HG03520 (cell line): ENCODE data around the gene PLA2G12B.

Experiments
- ATAC-seq: cut with Tn5 transposase; IDR thresholded peaks from one replicate; pipeline ENCODE4 v1.9.1; 2021; ENCODE audit warnings: mild to moderate bottlenecking, moderate library complexity; ENCODE audit not compliant: unreplicated experiment

PLA2G12B gene

DNA sequence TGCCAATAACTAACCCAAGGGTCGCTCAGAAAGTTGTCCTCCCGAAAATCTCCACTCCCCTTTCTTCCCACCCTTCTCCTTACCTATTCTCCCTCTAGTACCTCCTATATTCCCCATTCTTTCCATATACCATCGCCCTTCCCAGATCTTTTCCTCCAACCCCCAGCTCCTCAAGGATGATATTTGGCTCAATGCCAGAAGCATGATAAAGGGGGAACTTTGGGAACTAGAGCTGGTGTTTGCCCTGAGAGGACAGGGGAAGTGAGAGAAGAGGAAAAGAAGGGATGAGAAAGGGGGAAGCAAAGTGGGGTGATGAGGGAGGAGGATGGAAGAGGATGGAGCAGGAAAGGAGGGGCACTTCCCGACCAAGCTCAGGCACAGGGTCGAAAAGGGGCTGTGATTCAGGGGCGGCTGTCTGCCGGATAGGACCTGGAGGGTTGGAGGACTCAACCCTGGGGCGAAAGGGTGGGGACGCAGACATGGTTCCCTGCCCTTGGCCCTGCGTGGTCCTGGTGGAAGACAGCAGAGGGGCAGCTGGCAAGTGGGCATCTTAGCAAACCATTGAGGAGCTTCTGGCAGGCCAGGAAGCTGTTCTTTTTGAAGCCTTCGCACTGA lies 59.3 kb downstream of the PLA2G12B start:
- no peak for ATAC-seq

DNA sequence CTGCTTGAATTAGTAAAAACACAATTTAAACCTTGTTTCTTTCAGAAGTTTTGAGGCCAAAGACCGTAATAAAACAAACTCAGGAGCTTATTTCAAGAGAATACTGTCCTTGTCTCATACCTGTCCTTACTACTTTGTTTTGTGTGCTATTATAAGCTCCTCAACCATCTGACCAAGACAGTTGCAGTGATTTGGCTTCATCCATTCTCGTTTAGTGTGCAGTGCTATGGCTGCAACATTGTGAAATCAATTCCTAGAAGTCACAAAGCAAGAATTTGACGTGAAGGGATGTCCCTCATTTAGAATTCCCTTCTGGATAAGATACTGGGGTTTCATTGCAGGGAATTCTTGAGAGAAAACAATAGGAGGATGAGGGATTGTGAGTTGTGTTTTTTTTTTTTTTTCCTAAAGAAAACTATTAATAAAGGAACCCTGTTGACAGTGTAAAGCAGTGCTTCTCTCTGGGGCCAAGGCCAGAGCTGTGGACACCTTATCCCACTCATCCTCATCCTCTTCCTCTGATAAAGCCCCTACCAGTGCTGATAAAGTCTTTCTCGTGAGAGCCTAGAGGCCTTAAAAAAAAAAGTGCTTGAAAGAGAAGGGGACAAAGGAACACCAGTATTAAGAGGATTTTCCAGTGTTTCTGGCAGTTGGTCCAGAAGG lies 61.3 kb downstream of the PLA2G12B start, which contains the start of gene OIT3:
TSS of gene OIT3 (plus strand) at position 604 of the 663 bp plus-strand sequence. CDS start 60 bp downstream, outside the sequence.
- no peak for ATAC-seq

DNA sequence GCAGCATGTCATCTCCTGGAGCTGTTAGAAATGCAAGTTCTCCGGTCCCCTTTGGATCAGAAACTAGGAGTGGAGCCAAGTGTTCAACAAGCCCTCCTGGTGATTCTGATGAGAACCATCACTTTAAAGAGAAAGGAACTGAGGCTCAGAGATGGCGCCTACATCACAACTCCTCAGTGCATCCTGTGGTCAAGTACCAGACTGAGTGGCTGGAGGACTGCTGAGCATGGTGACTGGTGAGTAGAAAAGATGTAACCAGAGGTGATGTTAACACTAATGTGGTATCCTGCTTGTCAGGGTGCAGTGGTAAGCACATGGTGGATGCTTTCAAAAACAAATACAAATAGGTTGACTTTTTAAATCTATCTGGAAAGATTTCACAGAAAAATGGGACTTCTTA lies 64.5 kb downstream of the PLA2G12B start:
- ATAC-seq, result no peak

GRCh38 chr10:72889391-72889831 lies 65.2 kb downstream of the PLA2G12B start:
- ATAC-seq, result no peak

DNA sequence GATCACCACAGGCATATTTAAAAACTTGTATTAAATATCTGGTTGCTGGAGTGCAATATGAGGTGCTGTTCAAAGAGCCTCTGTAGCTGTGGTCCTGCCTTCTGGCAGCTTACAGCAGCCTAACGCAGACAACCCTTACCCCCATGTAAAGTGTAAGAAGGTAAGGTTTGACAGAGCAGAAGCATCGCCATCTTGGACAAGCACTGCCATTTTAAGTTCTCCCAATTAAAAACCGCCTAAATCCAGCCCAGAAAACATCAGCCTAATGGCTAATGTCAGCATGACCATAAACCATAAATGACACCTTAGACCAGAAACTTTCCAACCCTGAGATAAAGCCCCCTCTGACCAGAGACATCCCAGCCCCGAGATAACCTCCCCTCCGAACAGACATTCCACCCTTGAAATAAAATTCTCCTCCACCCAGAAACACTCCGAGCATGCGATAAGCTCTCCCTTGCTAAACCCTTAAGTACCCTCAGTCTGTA lies 66.4 kb downstream of the PLA2G12B start:
- no peak for ATAC-seq

GRCh38 chr10:72887043-72887442 lies 67.6 kb downstream of the PLA2G12B start:
- no peak for ATAC-seq

- no peak for ATAC-seq
Observed at GRCh38 chr10:72886621-72887020, 68.0 kb downstream of the PLA2G12B start.

- no peak for ATAC-seq
Observed at GRCh38 chr10:72885953-72886352, 68.7 kb downstream of the PLA2G12B start.
